HL-60 (cell line): Measurements from ENCODE around the gene AKAP11.

Source experiments
- CTCF ChIP-seq: IDR thresholded peaks from one replicate; pipeline ENCODE4 v1.5.1; 2011; ENCODE audit warnings: low read length, control low read depth, inconsistent platforms; ENCODE audit not compliant: insufficient read depth
- GABPA ChIP-seq: IDR thresholded peaks from 2 replicates; pipeline ENCODE4 v1.6.1; 2012; ENCODE audit warnings: low read depth
- POLR2AphosphoS5 ChIP-seq: IDR thresholded peaks from 2 replicates; pipeline ENCODE4 v1.6.1; 2012; ENCODE audit warnings: low read depth

GRCh38 chr13:42272115-42272803 is at the start of gene AKAP11:
- TF ChIP-seq CTCF (no peak), POLR2AphosphoS5 (peak; percentile 44; the same call in 1 of the 2 replicates), GABPA (no peak)
